GM12872 (cell line): ENCODE measurements around the gene GRAP.

Experiments
- CTCF ChIP-seq: IDR thresholded peaks from 3 replicates; pipeline ENCODE4 v1.5.1; 2011; ENCODE audit warnings: low read depth, mild to moderate bottlenecking, low read length, moderate library complexity; ENCODE audit not compliant: insufficient read depth

The GRAP gene

DNA sequence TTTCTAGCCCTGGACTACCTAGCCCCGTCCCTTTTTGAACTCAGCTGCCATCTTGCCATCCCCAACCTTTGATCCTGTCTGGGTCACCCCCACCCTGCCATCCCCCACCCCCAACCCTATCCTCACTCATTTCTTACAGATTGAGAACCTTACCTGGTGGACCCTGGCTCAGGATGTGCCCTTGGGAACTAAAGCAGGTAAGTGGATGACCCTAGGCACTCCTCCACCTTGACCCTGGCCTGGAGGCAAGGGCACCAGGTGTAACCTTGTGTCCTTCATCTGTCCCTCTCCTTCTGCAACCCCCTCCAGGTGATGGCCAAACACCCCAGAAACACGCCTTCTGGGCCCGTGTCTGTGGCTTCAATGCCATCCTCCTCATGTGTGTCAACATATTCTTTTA, 26.7 kb downstream of the GRAP start:
- no peak for TF ChIP-seq CTCF

GRCh38 chr17:19019041-19019941, 27.5 kb downstream of the GRAP start:
- no peak for TF ChIP-seq CTCF

GRCh38 chr17:19018600-19018950, 28.2 kb downstream of the GRAP start:
- no peak for TF ChIP-seq CTCF

GRCh38 chr17:19017804-19018599, 28.8 kb downstream of the GRAP start:
- no peak for TF ChIP-seq CTCF

- no peak for TF ChIP-seq CTCF
Measured at GRCh38 chr17:19017401-19017800, 29.4 kb downstream of the GRAP start.

GRCh38 chr17:19016881-19017280, 29.9 kb downstream of the GRAP start:
- TF ChIP-seq CTCF = no peak

DNA sequence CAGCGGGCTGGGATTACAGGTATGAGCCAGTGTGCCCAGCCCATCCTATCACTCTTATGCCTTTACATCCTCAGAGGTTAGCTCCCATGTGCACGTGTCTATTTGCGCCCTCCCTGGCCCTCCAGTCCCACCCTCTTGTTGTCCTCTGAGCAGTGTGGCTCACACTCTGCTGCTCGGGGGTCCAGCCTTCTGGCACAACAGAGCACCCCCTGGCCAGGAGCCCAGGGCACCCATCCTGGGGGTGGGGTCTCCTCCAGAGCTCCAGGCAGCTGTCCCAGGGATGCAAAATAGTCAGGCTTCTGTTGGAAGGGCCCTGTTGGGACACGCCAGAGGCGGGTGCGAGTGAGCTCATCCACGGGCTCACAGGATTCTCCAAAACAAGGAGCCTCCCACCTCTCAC, 30.5 kb downstream of the GRAP start:
- TF ChIP-seq CTCF = no peak
